Measurements from ENCODE around the gene PCP2.

PCP2 gene

DNA sequence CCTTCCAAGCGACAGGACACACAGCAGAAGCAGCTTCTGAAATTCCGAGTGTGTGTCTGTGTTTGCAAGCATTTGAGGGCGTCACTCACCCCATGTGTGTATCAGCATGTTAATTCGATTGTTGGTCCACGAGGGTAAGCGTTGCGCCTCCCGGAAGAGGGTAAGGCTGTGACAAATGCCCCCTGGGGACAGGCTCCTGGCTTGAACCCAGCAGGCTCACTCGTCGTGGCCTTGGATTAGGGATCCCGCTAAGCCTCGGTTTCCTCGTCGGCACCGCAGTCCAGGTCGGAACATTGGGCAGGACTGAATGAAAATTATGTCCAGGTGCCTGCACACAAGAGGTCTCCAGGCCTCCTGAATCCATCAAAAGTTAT lies 2.8 kb upstream of the PCP2 start:
- Histone ChIP-seq H3K9ac (ENCODE audit: low read length) (no peak overlapping the region), H3K4me1 (ENCODE audit: control insufficient read depth, low read depth, low read length) (no peaks in the 10 kb centered on the region), H3K4me3 (ENCODE audit: low read length) (peak overlapping the region; percentile 62), H3K9me3 (ENCODE audit: control insufficient read depth, low read depth, low read length) (no peaks in the 10 kb centered on the region), H3K27ac (ENCODE audit: low read length) (no peak overlapping the region), H3K36me3 (ENCODE audit: control insufficient read depth, low read depth, low read length) (peaks cover 5% of the 10 kb centered on the region), H3K27me3 (ENCODE audit: control insufficient read depth, insufficient read depth, low read length) (peaks cover 27% of the 10 kb centered on the region)

DNA sequence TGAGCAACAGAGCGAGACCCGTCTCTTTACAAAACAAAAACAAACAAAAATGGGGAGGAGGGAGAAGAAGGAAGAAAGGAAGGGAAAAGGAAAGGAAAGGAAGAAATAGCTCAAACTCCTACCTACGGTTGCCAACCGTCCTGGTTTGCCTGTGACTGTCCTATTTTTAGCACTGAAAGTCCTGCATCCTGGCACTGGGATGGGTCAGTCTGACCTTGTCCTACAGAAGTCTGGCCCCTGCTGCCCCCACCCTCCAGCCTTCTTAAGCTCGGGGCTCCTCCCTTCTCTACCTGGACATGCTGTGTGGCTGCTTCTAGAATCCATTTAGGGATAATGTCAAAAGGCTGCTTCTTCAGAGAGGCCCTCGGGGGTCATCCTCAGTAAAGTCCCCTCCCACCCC lies 2.2 kb upstream of the PCP2 start:
- H3K4me1 ChIP-seq (ENCODE audit: control insufficient read depth, low read depth, low read length): no peaks in the 10 kb centered on the region
- peaks cover 5% of the 10 kb centered on the region for H3K36me3 ChIP-seq (ENCODE audit: control insufficient read depth, low read depth, low read length)
- H3K4me3 ChIP-seq (ENCODE audit: low read length): no peak overlapping the region
- no peak overlapping the region for H3K9ac ChIP-seq (ENCODE audit: low read length)
- no peaks in the 10 kb centered on the region for H3K9me3 ChIP-seq (ENCODE audit: control insufficient read depth, low read depth, low read length)
- H3K27ac ChIP-seq (ENCODE audit: low read length): no peak overlapping the region
- peaks cover 27% of the 10 kb centered on the region for H3K27me3 ChIP-seq (ENCODE audit: control insufficient read depth, insufficient read depth, low read length)

DNA sequence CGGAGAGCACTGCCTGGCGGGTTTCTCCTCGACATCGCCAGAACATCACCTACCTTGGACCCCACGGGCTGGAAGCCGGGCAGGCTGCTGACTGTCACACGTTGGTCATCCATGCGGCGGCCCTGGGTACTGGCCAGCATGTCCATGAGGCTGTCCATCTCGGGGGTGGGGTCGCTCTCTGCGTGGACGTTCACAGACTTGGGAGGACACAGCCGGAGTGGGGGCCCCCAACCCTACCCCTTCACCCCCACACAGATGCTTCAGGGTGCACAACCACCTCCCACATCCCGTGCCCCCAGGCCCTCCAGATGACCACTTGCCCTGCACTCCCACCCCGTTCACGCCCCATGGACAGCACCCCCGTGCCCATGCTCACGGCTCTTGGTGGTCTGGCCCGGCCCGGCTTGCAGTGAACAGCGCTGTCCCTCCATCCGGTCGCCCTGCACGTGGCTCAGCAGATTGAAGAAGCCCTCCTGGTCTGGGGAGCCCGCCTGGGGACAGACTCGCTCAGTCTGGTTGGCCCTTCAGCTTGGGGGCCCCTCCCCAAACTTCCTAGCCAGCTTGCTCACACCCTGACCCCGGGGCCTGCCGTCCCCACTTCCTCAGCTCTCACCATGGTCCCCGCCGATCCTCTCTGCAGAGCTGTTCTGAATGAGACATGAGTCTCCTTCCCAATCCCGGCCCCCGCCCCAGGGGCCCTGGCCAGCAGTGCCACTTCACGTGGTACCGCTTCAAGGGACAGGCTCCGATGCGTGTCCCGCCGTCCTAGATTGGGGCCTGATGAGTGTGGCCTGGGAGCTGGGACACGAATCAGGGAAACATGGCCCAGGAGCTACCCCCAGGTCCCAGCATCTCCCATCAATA lies 947 bp downstream of the PCP2 start:
- Histone ChIP-seq H3K4me3 (ENCODE audit: low read length) (no peak overlapping the region), H3K9ac (ENCODE audit: low read length) (no peak overlapping the region), H3K4me1 (ENCODE audit: control insufficient read depth, low read depth, low read length) (peaks cover 4% of the 10 kb centered on the region), H3K9me3 (ENCODE audit: control insufficient read depth, low read depth, low read length) (no peaks in the 10 kb centered on the region), H3K27ac (ENCODE audit: low read length) (no peak overlapping the region), H3K27me3 (ENCODE audit: control insufficient read depth, insufficient read depth, low read length) (peaks cover 27% of the 10 kb centered on the region), H3K36me3 (ENCODE audit: control insufficient read depth, low read depth, low read length) (peaks cover 5% of the 10 kb centered on the region)

DNA sequence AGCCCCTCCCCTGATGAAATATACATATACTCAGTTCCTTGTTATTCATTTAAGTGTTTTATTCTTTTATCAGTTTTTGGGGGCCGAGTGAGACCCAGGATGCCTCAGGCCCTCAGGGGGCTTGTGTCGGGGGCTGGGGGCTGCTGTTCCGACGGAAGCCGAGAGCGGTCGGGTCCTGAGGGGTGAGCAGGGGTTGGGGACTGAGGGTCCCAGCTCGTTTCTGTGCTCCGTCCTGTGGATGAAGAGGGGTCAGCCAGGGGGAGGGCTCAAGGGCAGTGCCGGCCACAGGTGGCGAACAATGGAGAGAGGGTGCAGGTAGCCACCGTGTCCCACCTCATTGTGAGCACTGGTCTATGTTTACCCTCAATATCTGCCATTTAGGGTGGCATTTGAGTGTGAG lies 1.9 kb downstream of the PCP2 start:
- Histone ChIP-seq H3K27me3 (ENCODE audit: control insufficient read depth, insufficient read depth, low read length) (peaks cover 25% of the 10 kb centered on the region), H3K36me3 (ENCODE audit: control insufficient read depth, low read depth, low read length) (peaks cover 5% of the 10 kb centered on the region), H3K9me3 (ENCODE audit: control insufficient read depth, low read depth, low read length) (no peaks in the 10 kb centered on the region), H3K4me3 (ENCODE audit: low read length) (no peak overlapping the region), H3K9ac (ENCODE audit: low read length) (no peak overlapping the region), H3K27ac (ENCODE audit: low read length) (no peak overlapping the region), H3K4me1 (ENCODE audit: control insufficient read depth, low read depth, low read length) (peaks cover 4% of the 10 kb centered on the region)

DNA sequence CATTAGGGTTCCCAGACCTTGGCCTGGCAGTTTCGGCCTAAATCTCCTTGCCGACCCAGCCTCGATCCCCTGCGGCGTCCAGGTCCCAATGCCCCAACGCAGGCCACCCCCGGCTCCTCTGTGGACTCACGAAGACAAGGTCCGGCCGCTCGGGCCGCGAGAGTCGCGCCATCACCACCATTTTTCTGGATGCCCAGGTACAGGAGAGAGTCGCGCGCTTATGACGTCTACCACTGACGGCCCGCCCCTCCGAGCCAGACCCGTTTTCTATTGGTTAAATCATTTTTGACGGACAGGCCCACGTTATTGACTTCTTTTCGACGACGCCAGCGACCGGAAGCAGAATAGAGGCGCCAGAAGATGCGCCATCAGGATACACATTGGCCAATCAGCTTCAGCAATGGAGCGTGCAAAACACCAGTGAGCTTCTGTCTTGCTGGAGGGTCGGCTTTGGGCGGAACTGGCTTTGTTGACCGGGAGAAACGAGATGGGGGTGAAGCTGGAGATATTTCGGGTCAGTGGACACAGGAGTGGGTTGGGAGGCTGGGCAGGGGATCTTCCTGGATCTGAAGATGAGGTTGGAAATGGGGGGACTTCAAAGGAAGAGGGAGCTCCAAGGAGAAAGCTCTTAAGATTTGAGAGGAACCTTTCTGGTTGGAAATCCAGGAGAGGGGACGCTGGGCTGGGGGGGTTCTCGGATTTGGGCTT lies 4.0 kb downstream of the PCP2 start, which contains the start of the genes PET100 and XAB2:
Gene PET100, plus strand, starts transcription at position 447 of the 708 bp plus-strand sequence. Its CDS starts 41 bp downstream, at position 488.
Gene XAB2, minus strand, starts transcription at position 199 of the 708 bp plus-strand sequence. Its CDS starts 18 bp downstream, at position 181.
- Histone ChIP-seq H3K36me3 (ENCODE audit: control insufficient read depth, low read depth, low read length) (peaks cover 5% of the 10 kb centered on the region), H3K27ac (ENCODE audit: low read length) (peak within 1 kb of the TSS; percentile 84)

DNA sequence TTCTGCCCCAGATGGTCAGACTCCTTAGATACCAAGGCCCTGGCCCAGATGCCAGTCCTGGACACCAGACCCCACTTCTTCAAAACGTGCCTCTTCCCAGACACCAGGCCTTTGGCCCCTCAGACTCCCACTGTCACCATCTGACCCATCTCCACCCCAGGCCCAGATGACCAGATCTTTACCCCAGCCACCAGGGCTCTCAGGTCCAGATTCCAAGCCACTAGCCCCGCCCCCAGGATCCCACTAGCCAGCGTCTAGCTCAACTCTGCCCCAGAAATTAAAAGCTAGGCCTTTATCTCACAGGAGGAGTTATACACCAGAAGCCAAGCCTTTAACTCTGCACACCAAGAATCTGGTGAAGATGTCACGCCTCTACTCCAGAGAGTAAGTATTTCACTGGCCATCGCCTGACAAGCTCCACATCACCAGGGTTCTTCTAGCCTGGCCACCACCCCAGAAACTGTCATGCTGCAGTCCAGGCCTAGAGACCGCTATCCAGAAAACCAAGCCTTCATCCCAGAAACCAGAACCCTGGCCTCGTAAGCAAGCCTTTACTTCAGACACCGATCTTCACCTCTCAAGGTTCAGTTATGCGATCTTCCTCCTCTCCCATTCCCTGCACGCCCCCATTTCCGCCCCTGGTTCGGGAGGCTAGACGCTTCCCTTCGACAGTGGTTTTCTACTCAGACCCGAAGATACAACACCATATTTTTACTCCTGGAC lies 4.8 kb downstream of the PCP2 start:
- Histone ChIP-seq H3K4me3 (ENCODE audit: low read length) (peak overlapping the region; percentile 90), H3K27me3 (ENCODE audit: control insufficient read depth, insufficient read depth, low read length) (no peaks in the 10 kb centered on the region), H3K9ac (ENCODE audit: low read length) (peak overlapping the region; percentile 97), H3K27ac (ENCODE audit: low read length) (peak overlapping the region; percentile 26), H3K4me1 (ENCODE audit: control insufficient read depth, low read depth, low read length) (peaks cover 4% of the 10 kb centered on the region), H3K36me3 (ENCODE audit: control insufficient read depth, low read depth, low read length) (peaks cover 5% of the 10 kb centered on the region), H3K9me3 (ENCODE audit: control insufficient read depth, low read depth, low read length) (no peaks in the 10 kb centered on the region)

More for the DNA sequence above, 4.0 kb downstream of the PCP2 start, which contains the start of the genes PET100 and XAB2:
- peak within 1 kb of the TSS; percentile 90 for H3K4me3 ChIP-seq (ENCODE audit: low read length)
- peak within 1 kb of the TSS; percentile 97 for H3K9ac ChIP-seq (ENCODE audit: low read length)
- peaks cover 4% of the 10 kb centered on the region for H3K4me1 ChIP-seq (ENCODE audit: control insufficient read depth, low read depth, low read length)
- peaks cover 4% of the 10 kb centered on the region for H3K27me3 ChIP-seq (ENCODE audit: control insufficient read depth, insufficient read depth, low read length)
- H3K9me3 ChIP-seq (ENCODE audit: control insufficient read depth, low read depth, low read length): no peaks in the 10 kb centered on the region

DNA sequence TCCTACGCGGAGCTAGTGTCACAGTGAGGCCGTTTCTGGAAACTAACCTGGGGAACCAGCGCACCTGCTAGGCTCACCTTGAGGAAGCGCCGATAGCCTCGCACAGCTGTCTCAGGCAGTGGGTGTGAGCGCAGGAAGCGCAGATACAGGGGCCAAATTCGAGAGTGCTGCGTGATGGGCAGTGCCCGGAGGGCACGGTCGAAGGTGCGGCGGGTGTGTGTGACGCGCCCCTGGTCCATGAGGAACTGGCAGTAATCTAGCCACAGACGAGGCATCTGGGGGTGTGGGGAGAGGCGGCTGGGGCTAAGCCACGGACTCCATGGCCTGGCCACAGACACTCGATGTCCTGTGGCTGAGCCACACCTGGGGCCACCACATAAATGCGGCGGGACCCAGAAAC lies 6.4 kb downstream of the PCP2 start:
- Histone ChIP-seq H3K4me1 (ENCODE audit: control insufficient read depth, low read depth, low read length) (peaks cover 4% of the 10 kb centered on the region), H3K9me3 (ENCODE audit: control insufficient read depth, low read depth, low read length) (no peaks in the 10 kb centered on the region), H3K9ac (ENCODE audit: low read length) (no peak overlapping the region), H3K4me3 (ENCODE audit: low read length) (no peak overlapping the region), H3K27ac (ENCODE audit: low read length) (no peak overlapping the region), H3K27me3 (ENCODE audit: control insufficient read depth, insufficient read depth, low read length) (no peaks in the 10 kb centered on the region), H3K36me3 (ENCODE audit: control insufficient read depth, low read depth, low read length) (peaks cover 11% of the 10 kb centered on the region)

DNA sequence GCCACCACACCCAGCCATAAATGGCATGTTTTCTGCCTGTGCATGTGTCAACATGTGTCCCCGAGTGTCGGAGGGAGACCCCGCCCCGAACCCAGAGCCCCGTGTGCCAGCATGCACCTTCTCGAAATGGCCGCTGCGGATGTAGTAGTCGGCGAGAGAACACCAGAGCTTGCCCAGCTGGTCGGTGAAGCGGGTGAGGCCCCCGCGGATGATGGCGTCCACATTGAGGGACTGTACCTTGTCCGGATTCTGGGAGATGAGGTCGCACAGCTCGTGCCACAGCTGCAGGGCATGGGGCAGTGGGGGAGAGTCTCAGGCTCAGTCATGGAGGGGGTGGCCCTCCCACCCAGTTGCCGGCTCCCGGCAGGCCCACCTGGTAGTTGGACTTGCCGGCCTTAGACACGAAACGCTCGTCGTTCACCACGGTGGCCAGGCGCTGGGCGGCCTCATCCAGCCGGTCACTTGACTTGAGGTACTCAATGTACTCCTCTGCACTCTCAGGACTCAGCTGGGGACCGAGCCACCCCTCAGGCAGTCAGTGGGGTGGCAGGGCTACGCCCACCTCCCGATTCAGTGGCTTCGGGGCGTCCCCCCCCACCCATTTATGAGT lies 7.7 kb downstream of the PCP2 start:
- H3K9ac ChIP-seq (ENCODE audit: low read length): no peak overlapping the region
- peaks cover 19% of the 10 kb centered on the region for H3K36me3 ChIP-seq (ENCODE audit: control insufficient read depth, low read depth, low read length)
- no peaks in the 10 kb centered on the region for H3K9me3 ChIP-seq (ENCODE audit: control insufficient read depth, low read depth, low read length)
- no peak overlapping the region for H3K27ac ChIP-seq (ENCODE audit: low read length)
- no peaks in the 10 kb centered on the region for H3K27me3 ChIP-seq (ENCODE audit: control insufficient read depth, insufficient read depth, low read length)
- H3K4me1 ChIP-seq (ENCODE audit: control insufficient read depth, low read depth, low read length): peaks cover 4% of the 10 kb centered on the region
- H3K4me3 ChIP-seq (ENCODE audit: low read length): no peak overlapping the region

DNA sequence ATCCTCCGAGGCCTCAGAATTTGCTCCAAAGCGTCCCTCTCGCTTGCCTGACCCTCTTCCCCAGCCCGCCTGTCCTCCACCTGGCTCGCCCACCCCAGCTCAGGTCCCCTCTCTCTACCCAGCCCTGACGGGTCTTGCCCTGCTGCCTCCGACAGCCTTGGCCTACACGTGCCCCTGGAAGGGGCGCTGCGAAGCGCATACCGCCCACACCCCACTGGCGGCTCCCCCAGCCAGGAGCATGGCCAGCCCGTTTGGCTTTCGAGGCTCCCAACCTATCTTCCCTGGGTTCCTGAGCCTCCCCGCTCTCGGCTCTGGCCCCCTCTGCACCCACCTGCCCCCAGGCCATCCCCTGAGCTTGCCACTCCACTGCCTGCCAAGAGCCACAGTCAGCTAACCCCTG lies 8.7 kb downstream of the PCP2 start:
- Histone ChIP-seq H3K9me3 (ENCODE audit: control insufficient read depth, low read depth, low read length) (no peaks in the 10 kb centered on the region), H3K4me1 (ENCODE audit: control insufficient read depth, low read depth, low read length) (no peaks in the 10 kb centered on the region), H3K9ac (ENCODE audit: low read length) (no peak overlapping the region), H3K4me3 (ENCODE audit: low read length) (no peak overlapping the region), H3K36me3 (ENCODE audit: control insufficient read depth, low read depth, low read length) (peaks cover 29% of the 10 kb centered on the region), H3K27ac (ENCODE audit: low read length) (no peak overlapping the region), H3K27me3 (ENCODE audit: control insufficient read depth, insufficient read depth, low read length) (no peaks in the 10 kb centered on the region)

DNA sequence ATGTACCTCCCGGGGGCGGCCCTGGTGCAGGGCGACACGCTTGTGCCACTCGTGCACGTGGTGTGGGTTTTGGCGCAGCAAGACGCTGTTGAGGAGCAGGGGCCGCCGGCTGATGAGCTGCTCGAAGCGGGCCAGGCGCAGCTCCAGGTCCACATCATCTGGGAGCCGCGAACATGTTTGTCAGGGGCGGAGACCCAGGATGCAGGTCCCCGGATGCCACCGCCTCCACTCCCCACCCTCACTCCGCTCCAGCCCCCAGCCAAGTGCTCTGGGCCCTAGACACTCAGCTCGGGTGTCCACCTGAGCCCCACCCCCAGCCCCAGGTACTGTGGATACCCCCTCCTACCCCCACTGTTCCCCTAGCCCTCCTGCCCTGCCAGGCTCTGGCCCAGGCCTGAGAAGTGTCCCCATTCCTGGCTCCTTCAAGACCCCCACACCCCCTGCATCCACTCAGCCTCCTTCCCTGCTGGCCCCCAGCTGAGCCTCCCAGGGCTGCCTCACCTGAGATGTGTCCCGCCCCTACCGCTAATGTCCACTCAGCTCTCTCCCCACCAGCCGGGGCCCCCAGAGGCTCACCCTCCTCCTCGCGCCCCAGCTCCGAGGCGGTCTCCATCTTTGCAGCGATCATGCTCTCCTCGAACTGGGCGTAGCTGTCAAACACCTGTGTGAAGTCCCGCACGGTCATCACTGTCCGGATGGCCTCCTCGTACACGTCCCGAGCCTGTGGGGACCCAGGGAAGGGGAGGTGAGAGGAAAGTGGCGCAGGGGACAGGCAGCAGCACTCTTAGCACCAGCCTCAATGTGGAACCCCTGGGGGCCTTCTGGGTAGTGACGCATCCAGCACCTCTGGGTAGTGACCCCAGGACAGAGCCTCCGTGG lies 9.6 kb downstream of the PCP2 start:
- Histone ChIP-seq H3K36me3 (ENCODE audit: control insufficient read depth, low read depth, low read length) (peaks cover 32% of the 10 kb centered on the region), H3K4me1 (ENCODE audit: control insufficient read depth, low read depth, low read length) (no peaks in the 10 kb centered on the region), H3K27ac (ENCODE audit: low read length) (no peak overlapping the region), H3K9me3 (ENCODE audit: control insufficient read depth, low read depth, low read length) (no peaks in the 10 kb centered on the region), H3K4me3 (ENCODE audit: low read length) (no peak overlapping the region), H3K9ac (ENCODE audit: low read length) (no peak overlapping the region), H3K27me3 (ENCODE audit: control insufficient read depth, insufficient read depth, low read length) (no peaks in the 10 kb centered on the region)
